Ammon's horn (tissue), 1 donor: Measurements from ENCODE around the gene BAIAP2L2.

Experiments
- DNase-seq: peaks from one replicate; pipeline ENCODE4 v3.0.0-alpha.2; 2016; ENCODE audit warnings: low spot score

BAIAP2L2 gene

GRCh38 chr22:38107692-38108515 is 2.6 kb downstream of the BAIAP2L2 start:
- DNase-seq: no peak

- no peak for DNase-seq
These were observed 3.5 kb downstream of the BAIAP2L2 start for GRCh38 chr22:38106814-38107578.

GRCh38 chr22:38104084-38104483 is 6.4 kb downstream of the BAIAP2L2 start:
- DNase-seq: no peak

GRCh38 chr22:38103641-38104040 is 6.8 kb downstream of the BAIAP2L2 start:
- DNase-seq: no peak

- DNase-seq: no peak
These were observed 11.9 kb downstream of the BAIAP2L2 start for GRCh38 chr22:38098410-38099249.

- no peak for DNase-seq
These were observed 12.7 kb downstream of the BAIAP2L2 start for GRCh38 chr22:38097557-38098409.

GRCh38 chr22:38097058-38097457 is 13.4 kb downstream of the BAIAP2L2 start:
- no peak for DNase-seq

GRCh38 chr22:38089474-38089851 is 21.0 kb downstream of the BAIAP2L2 start:
- DNase-seq: no peak

GRCh38 chr22:38088629-38089473 is 21.6 kb downstream of the BAIAP2L2 start:
- no peak for DNase-seq

- no peak for DNase-seq
These were observed 22.6 kb downstream of the BAIAP2L2 start for GRCh38 chr22:38087855-38088254.

GRCh38 chr22:38086942-38087341 is 23.5 kb downstream of the BAIAP2L2 start:
- DNase-seq: no peak

- DNase-seq: no peak
These were observed 24.3 kb downstream of the BAIAP2L2 start for GRCh38 chr22:38086001-38086845.

- no peak for DNase-seq
These were observed 25.0 kb downstream of the BAIAP2L2 start for GRCh38 chr22:38085501-38085900.

- no peak for DNase-seq
These were observed 25.4 kb downstream of the BAIAP2L2 start for GRCh38 chr22:38085056-38085455.

- DNase-seq: no peak
These were observed 26.4 kb downstream of the BAIAP2L2 start, which contains the start of gene SLC16A8 for GRCh38 chr22:38083931-38084631. Gene SLC16A8, minus strand, starts transcription at chr22:38084184. Its CDS starts 1,311 bp downstream, at chr22:38082873.

GRCh38 chr22:38082986-38083710 is 27.3 kb downstream of the BAIAP2L2 start:
- DNase-seq: no peak

GRCh38 chr22:38081941-38082828 is 28.3 kb downstream of the BAIAP2L2 start:
- no peak for DNase-seq
